Stimulated activated CD8-positive, alpha-beta memory T cell treated with anti-CD3 and anti-CD28 coated beads, Interleukin-12 subunit alpha, Interleukin-12 subunit beta, amount 100 ng/mL, for 1 hour (primary cell): ENCODE data around the gene TFF2.

Source experiments
- DNase-seq: peaks from one replicate; pipeline ENCODE4 v3.0.0-alpha.2; 2020; ENCODE audit warnings: low read depth

TFF2 gene

DNA sequence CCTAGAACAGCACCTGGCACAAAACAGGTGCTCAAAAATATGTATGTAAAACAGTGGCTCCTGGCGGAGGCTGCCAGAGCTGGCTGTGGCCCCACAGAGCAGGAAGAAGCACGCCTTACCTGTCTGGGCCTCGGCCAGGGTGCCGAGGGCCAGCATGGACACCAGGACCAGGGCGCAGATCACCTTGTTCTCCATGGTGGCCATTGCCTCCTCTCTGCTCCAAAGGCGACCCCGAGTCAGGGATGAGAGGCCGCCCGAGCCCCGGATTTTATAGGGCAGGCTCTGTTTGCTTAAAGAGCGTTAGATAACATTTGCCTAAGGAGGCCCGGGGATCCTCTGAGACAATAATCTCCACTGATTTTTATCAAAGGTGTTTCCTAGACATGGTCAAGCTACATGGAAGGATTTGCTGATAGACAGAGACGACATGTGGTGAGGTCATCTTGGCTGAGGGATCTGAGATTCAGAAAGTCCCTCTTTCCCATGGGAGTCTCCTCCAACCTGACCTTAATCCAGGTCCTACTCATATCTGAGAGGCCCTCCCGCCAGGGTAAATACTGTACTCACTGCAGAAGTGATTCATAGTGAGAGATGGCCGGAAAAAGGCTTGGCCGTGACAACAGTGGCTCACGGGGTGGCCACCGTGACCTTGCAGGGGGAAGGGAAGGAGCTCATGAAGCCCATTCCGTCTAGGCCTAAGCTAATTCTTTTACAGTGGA is 15.7 kb upstream of the TFF2 start, which contains the start of gene TFF1:
Gene TFF1, minus strand, starts transcription at position 244 of the 719 bp plus-strand sequence. Its CDS starts 40 bp downstream, at position 204.
- no peak for DNase-seq

DNA sequence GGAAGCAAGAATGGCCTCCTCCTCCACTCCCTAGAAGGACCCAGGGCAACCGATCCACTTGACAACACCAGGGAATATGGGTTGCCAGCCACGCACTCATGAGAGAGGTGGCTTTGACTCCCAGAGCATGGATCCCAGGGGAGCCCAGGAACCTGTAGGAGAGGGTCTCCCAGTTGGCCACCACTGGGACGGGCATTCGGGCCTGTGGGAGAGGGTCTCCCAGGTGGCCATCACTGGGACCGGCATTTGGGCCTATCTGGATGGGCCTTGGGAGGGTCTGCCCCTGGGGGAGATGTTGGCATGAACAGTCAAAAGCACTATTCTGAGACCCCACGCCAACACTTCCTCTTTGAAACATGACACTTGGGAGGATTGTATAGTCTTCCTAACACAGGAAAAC is 15.0 kb upstream of the TFF2 start:
- no peak for DNase-seq

DNA sequence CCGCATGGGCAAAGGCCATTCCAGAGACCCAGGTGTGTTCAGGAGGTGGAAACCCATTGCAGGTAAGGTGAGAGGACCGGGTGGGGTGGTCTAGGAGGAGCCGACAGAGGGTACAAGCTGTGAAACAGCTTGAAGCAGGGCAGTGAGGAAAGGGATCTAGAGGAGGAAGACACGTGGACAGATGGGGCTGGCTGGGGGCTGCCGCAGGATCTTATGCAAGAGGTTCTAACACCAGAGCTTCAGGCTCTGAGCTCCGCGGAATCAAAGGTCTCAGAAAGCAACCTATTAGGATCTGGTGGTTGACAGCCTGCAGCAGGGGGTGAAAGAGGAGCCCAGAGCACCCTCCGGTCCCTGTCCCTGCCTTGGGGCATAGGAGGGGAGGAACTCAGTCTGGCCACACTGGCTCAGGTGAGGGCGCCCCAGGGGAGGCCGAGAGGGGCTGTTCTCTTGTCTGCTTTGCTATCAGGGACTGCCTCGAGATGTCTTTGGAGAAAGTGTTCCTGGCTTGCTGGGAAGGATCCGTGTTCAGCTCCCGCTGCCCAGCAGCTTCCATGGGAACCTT is 13.6 kb upstream of the TFF2 start:
- DNase-seq = no peak

DNA sequence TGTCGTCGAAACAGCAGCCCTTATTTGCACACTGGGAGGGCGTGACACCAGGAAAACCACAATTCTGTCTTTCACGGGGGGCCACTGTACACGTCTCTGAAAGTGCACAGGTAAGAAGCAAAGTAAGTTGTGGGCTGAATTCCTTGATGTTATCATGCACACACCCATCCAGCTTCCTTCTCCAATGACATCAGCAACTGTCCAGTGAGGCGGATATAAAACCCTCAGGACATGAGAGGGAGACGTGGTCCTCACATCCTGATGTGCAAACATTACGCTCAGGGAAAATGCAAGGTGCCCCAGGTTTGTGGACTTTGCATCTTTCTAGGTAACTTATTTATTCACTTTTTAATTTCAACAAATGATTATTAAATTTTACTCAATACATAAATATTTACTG is 12.5 kb upstream of the TFF2 start:
- no peak for DNase-seq

DNA sequence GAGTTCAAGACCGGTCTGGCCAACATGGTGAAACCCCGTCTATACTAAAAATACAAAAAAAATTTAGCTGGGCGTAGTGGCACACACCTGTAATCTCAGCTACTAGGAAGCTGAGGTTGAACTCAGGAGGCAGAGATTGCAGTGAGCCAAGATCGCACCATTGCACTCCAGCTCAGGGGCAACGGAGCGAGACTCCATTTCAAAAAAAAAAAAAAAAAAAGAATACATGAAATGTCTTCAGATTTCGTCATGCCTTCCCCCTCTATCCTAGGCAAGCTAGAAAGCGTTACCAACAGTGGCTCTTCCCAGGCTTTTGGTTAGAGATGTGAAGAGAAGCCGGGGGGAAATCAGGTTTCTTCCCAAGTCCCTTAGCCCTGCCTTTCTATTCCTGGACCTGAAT is 11.9 kb upstream of the TFF2 start:
- DNase-seq = no peak

DNA sequence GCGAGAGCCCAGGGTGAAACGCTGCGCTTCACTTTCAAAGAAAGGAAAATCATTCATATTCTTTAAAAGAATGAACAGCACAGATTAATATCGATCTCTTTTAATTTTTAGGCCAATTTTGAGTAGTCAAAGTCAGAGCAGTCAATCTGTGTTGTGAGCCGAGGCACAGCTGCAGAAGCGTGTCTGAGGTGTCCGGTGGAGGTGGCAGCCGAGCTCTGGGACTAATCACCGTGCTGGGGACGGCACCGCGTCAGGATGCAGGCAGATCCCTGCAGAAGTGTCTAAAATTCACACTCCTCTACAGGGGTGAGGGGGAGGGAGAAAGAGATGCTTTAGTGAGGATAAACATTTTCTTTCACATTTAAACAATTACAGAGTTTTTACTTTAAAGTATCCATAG is 11.4 kb upstream of the TFF2 start:
- DNase-seq = no peak

DNA sequence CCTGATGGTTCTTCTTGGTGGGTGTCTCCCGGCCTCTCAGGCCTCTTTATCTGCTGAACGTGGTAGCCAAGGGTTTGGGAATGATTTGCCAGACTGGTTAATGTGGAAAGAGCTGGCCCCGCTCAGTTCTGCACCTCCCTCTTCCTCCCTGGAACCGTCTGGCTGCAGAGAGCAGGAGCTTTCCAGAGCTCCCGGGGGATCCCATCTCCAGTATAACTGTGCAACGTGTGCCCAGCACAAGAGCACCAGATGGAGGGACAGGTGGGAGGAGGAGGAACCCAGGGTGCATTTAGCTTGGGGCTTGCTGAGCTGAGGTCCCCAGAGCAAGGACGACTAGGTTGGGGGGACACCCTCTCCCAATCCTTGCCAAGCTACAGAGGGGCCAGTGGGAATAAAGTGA is 10.5 kb upstream of the TFF2 start:
- DNase-seq = no peak

DNA sequence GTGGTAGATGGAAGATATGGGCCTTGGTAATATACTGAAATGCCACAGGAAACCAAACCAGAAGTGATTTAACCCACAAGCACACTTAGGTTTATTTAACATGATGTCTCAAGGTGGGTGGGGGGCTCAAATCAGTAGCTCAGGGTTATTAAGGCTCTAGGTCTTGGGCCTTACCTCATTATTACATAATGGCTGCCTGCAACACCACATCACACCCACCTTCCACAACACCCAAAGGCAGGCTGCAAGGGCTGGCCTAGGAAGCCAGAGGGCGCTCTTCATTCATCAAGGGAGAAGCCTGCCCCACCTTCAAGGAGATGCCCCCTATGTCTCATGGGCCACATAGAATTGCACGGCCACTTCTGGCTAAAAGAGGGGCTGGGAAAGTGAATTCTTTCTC is 9.5 kb upstream of the TFF2 start:
- DNase-seq = no peak

DNA sequence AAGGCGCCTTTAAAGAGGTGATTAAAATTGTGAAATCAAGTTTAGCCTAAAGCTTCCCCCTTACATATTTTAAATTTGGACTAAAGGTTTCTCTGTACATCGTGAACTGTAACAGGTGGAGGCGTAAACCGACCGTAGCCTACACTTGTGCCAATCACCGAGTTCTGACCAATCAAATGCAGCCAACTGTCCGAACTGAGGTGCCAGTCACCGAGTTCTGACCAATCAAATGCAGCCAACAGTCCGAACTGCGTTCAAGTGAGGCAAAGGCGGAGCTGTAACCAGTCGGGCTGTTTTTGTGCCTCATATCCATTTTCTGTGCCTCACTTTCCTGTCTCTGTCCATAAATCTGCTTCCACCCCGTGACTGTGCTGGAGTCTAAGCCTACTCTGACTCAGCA is 8.1 kb upstream of the TFF2 start:
- DNase-seq = no peak

DNA sequence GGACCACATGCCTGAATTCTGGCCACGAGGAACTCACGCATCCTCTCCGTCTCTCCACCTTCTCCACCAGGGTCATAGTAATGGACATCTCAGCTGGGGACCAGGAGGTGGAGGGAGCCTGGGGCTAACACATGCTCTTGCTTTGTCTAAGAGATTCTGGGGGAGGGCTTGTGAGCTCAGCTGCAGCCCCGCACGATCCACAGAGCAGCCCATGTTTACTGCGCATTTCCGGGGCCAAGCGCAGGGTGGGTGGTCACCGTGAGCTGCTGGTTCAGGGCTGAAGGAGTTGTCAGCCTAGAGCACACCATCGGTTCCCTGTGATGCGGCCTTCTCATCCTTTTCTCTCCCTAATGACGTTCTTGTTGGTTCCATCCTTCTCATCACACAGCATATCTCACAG is 7.5 kb upstream of the TFF2 start:
- no peak for DNase-seq

DNA sequence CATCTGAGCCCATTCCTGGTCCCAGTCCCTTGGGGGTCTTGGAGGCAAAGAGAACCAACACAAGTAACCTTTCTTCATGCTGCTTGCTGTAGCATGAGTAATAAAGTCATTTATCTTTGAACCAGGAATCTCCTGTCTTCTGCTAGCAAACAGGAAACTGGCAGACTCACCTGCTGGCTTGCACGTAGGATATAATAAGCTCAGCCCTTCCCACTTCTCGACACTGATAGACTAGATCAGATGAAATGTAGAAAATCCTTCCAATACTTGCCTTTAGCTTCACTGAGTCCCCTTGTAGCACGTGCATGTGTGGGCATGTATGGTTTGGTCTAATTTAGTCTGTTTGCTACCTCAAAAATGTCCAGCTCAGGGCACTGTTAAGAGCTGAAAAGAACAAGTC is 6.5 kb upstream of the TFF2 start:
- DNase-seq = no peak

DNA sequence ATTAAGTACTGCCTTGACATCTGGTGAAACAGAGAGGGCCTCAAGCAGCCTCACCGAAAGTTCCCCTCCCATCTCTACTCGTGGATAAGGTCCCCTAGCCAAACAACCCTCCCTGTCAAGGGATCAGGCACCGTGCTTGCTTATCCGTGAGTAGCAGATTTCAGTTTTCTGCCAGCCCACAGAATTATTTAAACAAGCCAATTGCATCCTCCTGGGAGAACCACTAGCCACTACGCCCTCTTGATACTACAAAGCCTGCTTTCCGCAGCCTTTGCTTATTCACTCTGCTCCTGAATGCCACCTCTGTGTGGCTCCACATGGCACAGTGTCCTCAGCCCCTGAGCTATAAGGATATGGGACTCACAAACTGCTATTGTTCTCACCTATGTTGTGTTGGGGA is 5.9 kb upstream of the TFF2 start:
- DNase-seq = no peak

DNA sequence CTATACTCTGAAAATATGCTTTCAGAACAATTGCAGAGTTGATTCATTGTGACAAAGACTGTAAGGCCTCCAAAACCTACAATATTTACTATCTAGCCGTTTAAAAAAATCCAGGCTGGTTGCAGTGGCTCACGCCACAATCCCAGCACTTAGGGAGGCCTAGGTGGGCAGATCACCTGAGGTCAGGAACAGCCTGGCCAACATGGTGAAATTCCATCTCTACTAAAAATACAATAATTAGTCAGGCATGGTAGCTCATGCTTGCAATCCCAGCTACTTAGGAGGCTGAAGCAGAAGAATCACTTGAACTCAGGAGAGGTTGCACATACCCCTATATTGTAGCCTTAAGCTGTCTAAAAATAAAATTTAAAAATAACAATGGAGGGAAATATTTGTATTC is 5.3 kb upstream of the TFF2 start:
- DNase-seq = no peak

DNA sequence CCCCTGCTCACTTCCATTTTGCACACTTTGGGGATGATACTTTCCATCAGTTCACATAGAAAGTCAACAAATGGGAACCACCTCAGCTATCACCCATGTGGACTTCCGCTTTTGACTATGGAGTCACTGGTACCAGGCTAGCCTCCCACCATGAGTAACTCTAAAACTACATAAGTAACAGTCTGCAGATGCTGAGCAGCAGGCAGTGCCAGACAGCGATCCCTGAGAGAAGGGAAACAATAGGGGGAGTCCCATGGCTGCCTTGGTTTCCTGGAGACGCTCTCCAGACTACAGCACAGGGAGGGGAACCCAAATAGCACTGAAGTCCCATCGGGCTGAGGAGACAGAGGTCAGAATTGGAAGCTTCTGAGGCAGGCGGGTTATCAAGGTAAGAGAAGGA is 2.8 kb upstream of the TFF2 start:
- no peak for DNase-seq

DNA sequence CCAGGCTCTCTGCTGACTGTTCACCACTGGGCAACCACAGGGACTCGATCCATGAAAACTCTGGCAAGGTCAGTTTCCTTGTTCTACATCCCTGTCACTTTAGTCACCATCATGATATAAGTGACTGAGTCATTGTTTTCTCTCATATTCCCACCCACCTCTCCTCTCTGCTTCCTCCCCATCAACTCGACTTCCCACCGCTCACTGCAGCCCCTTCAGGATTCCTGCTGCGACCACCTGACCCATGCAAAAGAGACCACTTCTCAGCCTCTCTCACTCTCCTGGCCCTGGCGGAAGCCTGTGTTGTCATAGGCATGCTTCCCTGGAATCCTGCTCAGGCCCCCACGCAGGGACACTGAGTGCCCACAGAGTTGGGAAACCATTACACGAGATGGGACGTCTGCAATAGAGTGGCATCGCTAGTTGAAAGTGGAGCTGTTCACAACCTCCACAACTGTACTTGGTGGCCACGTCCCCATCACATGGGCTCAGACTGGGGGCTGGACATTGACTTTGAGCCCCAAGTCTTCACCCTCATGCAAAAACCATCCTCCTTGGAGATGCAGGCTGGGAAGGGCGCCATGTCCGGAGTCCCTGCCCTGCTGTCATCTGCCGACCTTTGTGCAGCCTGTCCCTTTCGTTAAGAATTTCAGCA is 1.8 kb upstream of the TFF2 start:
- DNase-seq = no peak

DNA sequence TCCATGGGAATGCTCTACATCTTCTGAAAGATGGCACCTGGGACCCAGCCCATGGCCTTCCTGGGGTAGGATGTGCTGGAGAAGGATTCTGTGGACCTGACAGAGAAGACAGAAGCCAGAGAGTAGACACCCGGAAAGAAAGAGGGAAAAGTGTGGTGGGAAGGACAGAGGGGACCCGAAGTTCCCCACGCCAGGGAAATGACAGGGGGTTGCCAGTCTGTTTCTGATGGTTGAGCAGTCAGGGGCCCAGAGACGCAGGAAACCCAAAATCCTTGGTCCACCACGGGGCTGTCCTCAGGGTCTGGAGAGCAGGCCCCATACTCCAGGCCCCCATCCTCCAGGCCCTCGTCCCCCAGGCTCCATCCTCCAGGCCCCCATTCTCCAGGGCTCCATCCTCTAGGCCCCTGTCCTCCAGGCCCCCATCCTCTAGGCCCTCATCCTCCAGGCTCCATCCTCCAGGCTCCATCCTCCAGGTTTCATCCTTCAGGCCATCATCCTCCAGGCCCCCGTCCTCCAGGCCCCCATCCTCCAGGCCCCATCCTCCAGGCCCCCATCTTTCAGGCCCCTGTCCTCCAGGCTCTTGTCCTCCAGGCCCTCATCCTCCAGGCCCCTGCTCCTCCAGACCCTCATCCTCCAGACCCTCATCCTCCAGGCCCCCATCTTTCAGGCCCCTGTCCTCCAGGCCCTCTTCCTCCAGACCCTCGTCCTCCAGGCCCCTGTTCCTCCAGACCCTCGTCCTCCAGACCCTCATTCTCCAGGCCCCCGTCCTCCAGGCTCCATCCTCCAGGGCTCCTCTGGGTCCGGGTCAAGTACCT is 1.0 kb upstream of the TFF2 start:
- no peak for DNase-seq

DNA sequence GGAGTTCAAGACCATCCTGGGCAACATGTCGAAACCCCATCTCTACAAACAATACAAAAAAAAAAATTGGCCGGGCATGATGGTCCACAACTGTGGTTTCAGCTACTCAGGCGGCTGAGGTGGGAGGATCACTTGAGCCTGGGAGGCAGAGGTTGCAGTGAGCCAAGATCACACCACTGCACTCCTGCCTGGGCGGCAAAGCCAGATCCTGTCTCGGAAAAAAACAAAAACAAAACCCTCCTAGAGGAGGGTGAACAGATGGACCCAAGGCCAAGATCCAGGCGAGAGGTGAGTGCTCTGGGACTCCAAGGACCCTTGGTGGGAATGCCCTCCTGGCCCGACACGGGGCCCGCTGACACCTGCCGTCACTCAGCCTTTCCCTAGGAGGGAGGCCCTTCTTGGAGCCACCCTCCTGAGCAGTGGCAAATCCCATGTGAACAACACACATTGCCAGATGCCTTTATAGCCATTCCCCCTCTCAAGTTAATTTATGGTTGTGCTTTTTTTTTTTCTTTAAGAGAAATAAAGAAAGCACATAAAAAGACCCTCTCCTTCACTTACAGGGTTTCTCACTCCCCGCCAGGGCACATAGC is 380 bp downstream of the TFF2 start:
- no peak for DNase-seq

DNA sequence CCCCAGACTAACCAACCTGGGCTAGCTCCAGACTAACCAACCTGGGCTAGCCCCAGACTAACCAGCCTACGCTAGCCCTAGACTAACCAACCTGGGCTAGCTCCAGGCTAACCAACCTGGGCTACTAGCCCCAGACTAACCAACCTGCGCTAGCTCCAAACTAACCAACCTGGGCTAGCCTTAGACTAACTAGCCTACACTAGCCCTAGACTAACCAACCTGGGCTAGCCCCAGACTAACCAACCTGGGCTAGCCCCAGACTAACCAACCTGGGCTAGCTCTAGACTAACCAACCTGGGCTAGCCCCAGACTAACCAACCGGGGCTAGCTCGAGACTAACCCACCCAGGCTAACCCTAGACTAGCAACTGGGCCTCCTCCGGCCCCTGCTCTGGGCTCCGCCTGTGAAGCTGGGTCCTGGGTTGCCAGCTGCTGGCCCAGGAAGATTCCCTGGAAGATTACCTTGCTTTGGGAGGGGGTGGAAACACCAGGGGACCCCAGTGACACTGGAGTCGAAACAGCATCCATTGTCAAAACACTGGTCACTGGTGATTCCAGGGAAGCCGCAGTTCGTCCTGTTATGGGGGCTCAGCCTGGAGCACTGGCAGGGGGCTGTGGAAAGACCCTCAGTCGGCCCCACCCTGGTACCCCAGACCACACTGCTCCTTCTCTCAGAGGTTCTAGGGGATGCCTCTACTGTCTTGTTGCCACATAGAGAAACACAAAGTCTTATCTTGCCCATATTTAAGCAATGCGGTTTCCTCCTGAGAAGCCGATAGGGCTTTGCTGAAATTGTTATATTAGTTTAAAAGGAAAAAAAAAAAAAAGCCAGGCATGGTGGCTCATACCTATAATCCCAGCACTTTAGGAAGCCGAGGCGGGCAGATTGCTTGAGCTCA is 1.1 kb downstream of the TFF2 start:
- no peak for DNase-seq

DNA sequence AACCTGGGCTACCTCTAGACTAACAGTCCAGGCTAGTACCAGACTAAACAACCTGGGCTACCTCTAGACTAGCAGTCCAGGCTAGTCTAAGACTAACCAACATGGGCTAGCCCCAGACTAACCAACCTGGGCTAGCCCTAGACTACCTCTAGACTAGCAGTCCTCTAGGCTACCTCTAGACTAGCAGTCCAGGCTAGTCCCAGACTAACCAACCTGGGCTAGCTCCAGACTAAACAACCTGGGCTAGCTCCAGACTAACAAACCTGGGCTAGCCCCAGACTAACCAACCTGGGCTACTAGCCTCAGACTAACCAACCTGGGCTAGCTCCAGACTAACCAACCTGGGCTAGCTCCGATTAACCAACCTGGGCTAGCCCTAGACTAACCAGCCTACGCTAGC is 2.0 kb downstream of the TFF2 start:
- no peak for DNase-seq

DNA sequence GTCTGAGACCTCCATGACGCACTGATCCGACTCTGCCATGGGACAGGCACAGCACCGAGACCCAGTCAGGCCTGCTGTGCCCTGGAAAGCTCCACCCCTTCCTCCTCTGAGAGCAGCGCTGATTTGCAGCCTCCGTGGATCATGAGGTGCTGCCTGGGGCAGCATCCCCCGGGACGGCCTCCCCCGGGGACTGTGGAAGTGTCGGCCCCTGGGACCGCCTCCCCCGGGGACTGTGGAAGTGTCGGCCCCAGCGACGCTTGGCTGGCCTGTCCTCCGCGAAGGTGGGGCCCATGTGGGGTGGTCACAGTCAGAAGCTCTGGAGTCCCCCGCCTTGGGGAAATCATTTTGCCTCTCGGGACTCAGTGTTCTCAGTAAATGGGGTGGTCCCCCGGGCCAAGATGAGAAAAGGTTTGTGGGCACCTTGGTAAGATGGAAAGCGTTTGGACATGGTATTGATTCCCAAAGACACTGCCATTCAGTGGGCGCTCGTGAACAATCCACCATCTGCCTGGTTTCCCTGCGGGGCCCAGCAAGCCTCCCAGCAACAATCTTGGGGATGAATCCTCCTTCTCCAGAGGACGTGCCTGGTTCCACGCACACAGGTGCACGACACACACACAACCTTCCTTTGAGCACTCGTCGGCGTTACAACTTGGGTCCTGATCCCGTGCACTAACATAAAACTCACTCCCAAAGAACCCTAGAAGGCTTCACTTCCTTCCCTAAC is 3.0 kb downstream of the TFF2 start:
- no peak for DNase-seq
